Measurements from ENCODE around the gene GPR21. TPM values are rescaled to one million over a fixed set of nuclear protein-coding genes. Genes with fewer than 3 reads are reported as not detected.

The GPR21 gene
- total and polyA plus RNA-seq, 2 of the 13 experiments (the other 11 are each of a cell fraction or from before 2014, with no cell fraction given) = 0.29 to 0.32 TPM

DNA sequence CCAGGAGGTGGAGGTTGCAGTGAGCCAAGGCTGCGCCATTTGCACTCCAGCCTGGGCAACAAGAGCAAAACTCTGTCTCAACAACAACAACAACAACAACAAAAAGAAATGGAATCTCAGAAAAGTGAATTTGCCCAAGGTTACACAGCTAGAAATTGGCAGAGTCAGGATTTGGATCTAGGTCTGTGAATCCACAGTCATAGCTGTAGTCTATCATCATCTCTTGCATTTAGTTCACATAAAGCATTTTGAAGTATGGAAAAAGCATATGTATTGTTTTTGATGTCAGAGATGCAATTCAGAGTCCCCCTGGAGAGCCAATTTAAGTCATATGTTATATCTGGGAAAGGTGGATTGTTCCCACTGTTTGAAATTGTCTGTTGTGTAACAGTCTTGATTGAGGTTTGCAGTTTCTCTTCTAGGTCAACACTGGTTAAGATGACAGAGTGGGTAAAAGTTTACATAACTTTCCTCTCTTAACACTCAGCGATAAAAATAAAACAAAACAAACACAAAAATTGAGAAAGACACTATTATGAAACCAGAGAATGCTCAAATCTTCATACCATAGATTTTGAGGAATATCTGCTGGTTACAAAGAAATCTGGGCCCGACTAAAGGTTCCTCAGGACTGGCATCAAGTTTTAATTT, 21.5 kb upstream of the GPR21 start (continued):
- no peak for TF ChIP-seq MAFF (IDR thresholded peaks at IDR 0.05; ENCODE audit: low read depth, low read length)
- TF ChIP-seq, protein P1, sequence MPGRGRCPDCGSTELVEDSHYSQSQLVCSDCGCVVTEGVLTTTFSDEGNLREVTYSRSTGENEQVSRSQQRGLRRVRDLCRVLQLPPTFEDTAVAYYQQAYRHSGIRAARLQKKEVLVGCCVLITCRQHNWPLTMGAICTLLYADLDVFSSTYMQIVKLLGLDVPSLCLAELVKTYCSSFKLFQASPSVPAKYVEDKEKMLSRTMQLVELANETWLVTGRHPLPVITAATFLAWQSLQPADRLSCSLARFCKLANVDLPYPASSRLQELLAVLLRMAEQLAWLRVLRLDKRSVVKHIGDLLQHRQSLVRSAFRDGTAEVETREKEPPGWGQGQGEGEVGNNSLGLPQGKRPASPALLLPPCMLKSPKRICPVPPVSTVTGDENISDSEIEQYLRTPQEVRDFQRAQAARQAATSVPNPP (CRISPR knock-in tag; IDR thresholded peaks at IDR 0.05) = no peak
- TF ChIP-seq GATA4 (IDR thresholded peaks at IDR 0.05; ENCODE audit: borderline replicate concordance, low read depth) = no peak
- TF ChIP-seq, protein P2, sequence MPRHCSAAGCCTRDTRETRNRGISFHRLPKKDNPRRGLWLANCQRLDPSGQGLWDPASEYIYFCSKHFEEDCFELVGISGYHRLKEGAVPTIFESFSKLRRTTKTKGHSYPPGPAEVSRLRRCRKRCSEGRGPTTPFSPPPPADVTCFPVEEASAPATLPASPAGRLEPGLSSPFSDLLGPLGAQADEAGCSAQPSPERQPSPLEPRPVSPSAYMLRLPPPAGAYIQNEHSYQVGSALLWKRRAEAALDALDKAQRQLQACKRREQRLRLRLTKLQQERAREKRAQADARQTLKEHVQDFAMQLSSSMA (CRISPR knock-in tag; IDR thresholded peaks at IDR 0.05) = no peak
- no peak for TF ChIP-seq ZNF468 (CRISPR knock-in tag; IDR thresholded peaks at IDR 0.05)
- TF ChIP-seq MTA3 (CRISPR knock-in tag; IDR thresholded peaks at IDR 0.05) = no peak
- no peak for TF ChIP-seq ZNF639 (CRISPR knock-in tag; conservative IDR thresholded peaks at IDR 0.05)
- no peak for TF ChIP-seq ZNF619 (CRISPR knock-in tag; IDR thresholded peaks at IDR 0.05)
- no peak for TF ChIP-seq ZNF660 (CRISPR knock-in tag; IDR thresholded peaks at IDR 0.05; ENCODE audit: borderline replicate concordance, low read depth)
- peak; percentile 33; the same call in 1 of the 2 replicates for TF ChIP-seq TBX2 (CRISPR knock-in tag; IDR thresholded peaks at IDR 0.05; ENCODE audit: borderline replicate concordance)
- TF ChIP-seq, protein P3, sequence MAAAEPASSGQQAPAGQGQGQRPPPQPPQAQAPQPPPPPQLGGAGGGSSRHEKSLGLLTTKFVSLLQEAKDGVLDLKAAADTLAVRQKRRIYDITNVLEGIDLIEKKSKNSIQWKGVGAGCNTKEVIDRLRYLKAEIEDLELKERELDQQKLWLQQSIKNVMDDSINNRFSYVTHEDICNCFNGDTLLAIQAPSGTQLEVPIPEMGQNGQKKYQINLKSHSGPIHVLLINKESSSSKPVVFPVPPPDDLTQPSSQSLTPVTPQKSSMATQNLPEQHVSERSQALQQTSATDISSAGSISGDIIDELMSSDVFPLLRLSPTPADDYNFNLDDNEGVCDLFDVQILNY (CRISPR knock-in tag; conservative IDR thresholded peaks at IDR 0.05) = no peak
- TF ChIP-seq MIXL1 (CRISPR knock-in tag; IDR thresholded peaks at IDR 0.05) = peak; percentile 88
- no peak for TF ChIP-seq SIN3B (IDR thresholded peaks at IDR 0.05; ENCODE audit: low read length)
- TF ChIP-seq NFIC (IDR thresholded peaks at IDR 0.05; ENCODE audit: low read length) = peak; percentile 78
- TF ChIP-seq MAFK (conservative IDR thresholded peaks at IDR 0.05 in 1 of 2, IDR thresholded peaks at IDR 0.05 in 1 of 2; ENCODE audit: low read length in 2 of 2) = no peak
- no peak for TF ChIP-seq ZNF850 (CRISPR knock-in tag; conservative IDR thresholded peaks at IDR 0.05)
- no peak for TF ChIP-seq ZNF558 (CRISPR knock-in tag; IDR thresholded peaks at IDR 0.05; ENCODE audit: borderline replicate concordance)
- no peak for TF ChIP-seq PAWR (CRISPR knock-in tag; IDR thresholded peaks at IDR 0.05; ENCODE audit: borderline replicate concordance)
- TF ChIP-seq, protein P4, sequence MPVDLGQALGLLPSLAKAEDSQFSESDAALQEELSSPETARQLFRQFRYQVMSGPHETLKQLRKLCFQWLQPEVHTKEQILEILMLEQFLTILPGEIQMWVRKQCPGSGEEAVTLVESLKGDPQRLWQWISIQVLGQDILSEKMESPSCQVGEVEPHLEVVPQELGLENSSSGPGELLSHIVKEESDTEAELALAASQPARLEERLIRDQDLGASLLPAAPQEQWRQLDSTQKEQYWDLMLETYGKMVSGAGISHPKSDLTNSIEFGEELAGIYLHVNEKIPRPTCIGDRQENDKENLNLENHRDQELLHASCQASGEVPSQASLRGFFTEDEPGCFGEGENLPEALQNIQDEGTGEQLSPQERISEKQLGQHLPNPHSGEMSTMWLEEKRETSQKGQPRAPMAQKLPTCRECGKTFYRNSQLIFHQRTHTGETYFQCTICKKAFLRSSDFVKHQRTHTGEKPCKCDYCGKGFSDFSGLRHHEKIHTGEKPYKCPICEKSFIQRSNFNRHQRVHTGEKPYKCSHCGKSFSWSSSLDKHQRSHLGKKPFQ (CRISPR knock-in tag; IDR thresholded peaks at IDR 0.05; ENCODE audit: insufficient replicate concordance) = no peak
- no peak for TF ChIP-seq ZNF207 (IDR thresholded peaks at IDR 0.05; ENCODE audit: borderline replicate concordance)
- TF ChIP-seq ZSCAN20 (CRISPR knock-in tag; IDR thresholded peaks at IDR 0.05; ENCODE audit: borderline replicate concordance) = no peak
- TF ChIP-seq, protein P5, sequence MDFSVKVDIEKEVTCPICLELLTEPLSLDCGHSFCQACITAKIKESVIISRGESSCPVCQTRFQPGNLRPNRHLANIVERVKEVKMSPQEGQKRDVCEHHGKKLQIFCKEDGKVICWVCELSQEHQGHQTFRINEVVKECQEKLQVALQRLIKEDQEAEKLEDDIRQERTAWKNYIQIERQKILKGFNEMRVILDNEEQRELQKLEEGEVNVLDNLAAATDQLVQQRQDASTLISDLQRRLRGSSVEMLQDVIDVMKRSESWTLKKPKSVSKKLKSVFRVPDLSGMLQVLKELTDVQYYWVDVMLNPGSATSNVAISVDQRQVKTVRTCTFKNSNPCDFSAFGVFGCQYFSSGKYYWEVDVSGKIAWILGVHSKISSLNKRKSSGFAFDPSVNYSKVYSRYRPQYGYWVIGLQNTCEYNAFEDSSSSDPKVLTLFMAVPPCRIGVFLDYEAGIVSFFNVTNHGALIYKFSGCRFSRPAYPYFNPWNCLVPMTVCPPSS (IDR thresholded peaks at IDR 0.05) = no peak
- no peak for TF ChIP-seq ZNF703 (CRISPR knock-in tag; IDR thresholded peaks at IDR 0.05; ENCODE audit: borderline replicate concordance)
- TF ChIP-seq BHLHE40 (IDR thresholded peaks at IDR 0.05; ENCODE audit: low read length) = no peak
- no peak for TF ChIP-seq ZNF709 (CRISPR knock-in tag; IDR thresholded peaks at IDR 0.05)
